K562 (cell line): ENCODE results near the gene TMEM107. TPM values are rescaled to one million over a fixed set of nuclear protein-coding genes. Genes with fewer than 3 reads are reported as not detected.

ENCODE experiments used
- AFF4 ChIP-seq: sonication (generic); formaldehyde crosslinking; IDR thresholded peaks from 2 replicates; pipeline ENCODE4 v1.8.0; 2023; ENCODE audit warnings: mild to moderate bottlenecking, missing genetic modification reagents
- ATF1 ChIP-seq, 2 experiments: fragments of 450-650 bp in 1 of 2; IDR thresholded peaks; 2 replicates each; pipeline ENCODE4 v1.6.1; 2016; ENCODE audit warnings: missing compliant biosample characterization in 1 of 2, missing genetic modification characterization in 1 of 2
- CHAMP1 ChIP-seq: fragments of 450-650 bp; IDR thresholded peaks from 2 replicates; pipeline ENCODE4 v1.6.1; 2016; ENCODE audit warnings: mild to moderate bottlenecking
- EP300 ChIP-seq: IDR thresholded peaks from 2 replicates; pipeline ENCODE4 v1.6.1; 2012; ENCODE audit warnings: low read length, improper control_type of control experiment
- FOSL1 ChIP-seq: fragments of 200-800 bp; sonication (Bioruptor generic); conservative IDR thresholded peaks from 2 replicates; pipeline ENCODE4 v1.6.1; 2016; ENCODE audit warnings: missing genetic modification characterization, missing compliant biosample characterization
- NEUROD1 ChIP-seq: fragments of 150-350 bp; IDR thresholded peaks from 2 replicates; pipeline ENCODE4 v1.6.1; 2014; ENCODE audit warnings: borderline replicate concordance, low read length, low read depth; ENCODE audit not compliant: partially characterized antibody
- RBM14 ChIP-seq: fragments of 200-400 bp; formaldehyde crosslinking; IDR thresholded peaks from 2 replicates; pipeline ENCODE4 v1.6.1; 2018; ENCODE audit warnings: low read depth, mild to moderate bottlenecking, low read length, moderate library complexity, borderline replicate concordance; ENCODE audit not compliant: insufficient read depth
- RNF2 ChIP-seq: sonication (generic); IDR thresholded peaks from 2 replicates; pipeline ENCODE4 v1.6.1; 2016
- SAP30 ChIP-seq: fragments of 200-600 bp; sonication (generic); IDR thresholded peaks from 2 replicates; pipeline ENCODE4 v1.6.1; 2012; ENCODE audit warnings: borderline replicate concordance, low read depth, mild to moderate bottlenecking, moderate library complexity, low read length, control low read depth, inconsistent platforms; ENCODE audit not compliant: insufficient read depth, poor library complexity, severe bottlenecking
- SETDB1 ChIP-seq: IDR thresholded peaks from one replicate; pipeline ENCODE4 v1.6.1; 2012; ENCODE audit warnings: low read length, control low read depth, inconsistent platforms
- TFAM ChIP-seq: fragments of 250-450 bp; sonication (Bioruptor Pico); conservative IDR thresholded peaks from 2 replicates; pipeline ENCODE4 v1.5.0; 2021; ENCODE audit warnings: mild to moderate bottlenecking, moderate library complexity
- ZNF408 ChIP-seq: fragments of 250-450 bp; sonication (Bioruptor Pico); IDR thresholded peaks from 2 replicates; pipeline ENCODE4 v1.4.0; 2020; ENCODE audit warnings: low read depth, mild to moderate bottlenecking, moderate library complexity
- polyA plus RNA-seq, 8 experiments: library from polyadenylated mRNA; depleted of rRNA in 4 of 8; stranded (reverse) in 5 of 8; unstranded in 3 of 8; fragments of >200 nt; fragmentation: Nextera tagmentation in 2 of 8; fragmentation: Illumina TruSeq in 1 of 8; extraction: Ambion mirVana in 2 of 8; extraction: Trizol in 1 of 8; gene quantifications; 2 replicates each; pipeline versions ENCODE4 v1.2.1 to v1.2.3, GENCODE V29; 2011 to 2014; ENCODE audit warnings: inconsistent platforms in 1 of 8, missing spikeins in 1 of 8
- total RNA-seq, 7 experiments: library from RNA; depleted of rRNA in 6 of 7; stranded (reverse); fragments of >200 nt in 6 of 7; fragmentation: Illumina TruSeq in 2 of 7; extraction: Trizol in 2 of 7; gene quantifications; 2 replicates each; pipeline versions ENCODE4 v1.2.1 to v1.2.3, GENCODE V29; 2011 to 2021; ENCODE audit warnings: low replicate concordance in 1 of 7
- TF ChIP-seq, protein P1 (sequence below): sonication (generic); formaldehyde crosslinking; IDR thresholded peaks from 2 replicates; pipeline ENCODE4 v1.8.1; 2023; ENCODE audit warnings: mild to moderate bottlenecking, missing genetic modification reagents
- TF ChIP-seq, protein P2 (sequence below): fragments of 250-450 bp; sonication (Bioruptor Pico); IDR thresholded peaks from 2 replicates; pipeline ENCODE4 v1.4.0; 2020
- TF ChIP-seq, protein P3 (sequence below), 2 experiments: fragments of 250-450 bp in 1 of 2; fragments of 450-650 bp in 1 of 2; sonication (Bioruptor Pico) in 1 of 2; IDR thresholded peaks; 2 replicates each; pipeline versions ENCODE4 v1.6.1 to v1.8.0; 2016 to 2021; ENCODE audit warnings: mild to moderate bottlenecking in 2 of 2, moderate library complexity in 2 of 2, missing compliant biosample characterization in 1 of 2, missing genetic modification characterization in 1 of 2

Gene TMEM107
- total and polyA plus RNA-seq, 9 of the 15 experiments (the other 6 are each of a cell fraction or from before 2014, with no cell fraction given), result 7.1 to 26.2 (median 16.9) TPM

- TF ChIP-seq CHAMP1 (no peak), NEUROD1 (no peak), RNF2 (peak; percentile 55; the same call in 1 of the 2 replicates), SETDB1 (no peak), FOSL1 (tag) (peak; percentile 12; the same call in 1 of the 2 replicates), EP300 (peak; percentile 62), ATF1 (CRISPR knock-in tag; IDR thresholded peaks at IDR 0.05) (no peak), ATF1 (tag; IDR thresholded peaks at IDR 0.05) (peak; percentile 35; the same call in 1 of the 2 replicates), TFAM (CRISPR knock-in tag) (no peak), SAP30 (peak; percentile 34), ZNF408 (no peak), RBM14 (no peak), AFF4 (CRISPR knock-in tag) (peak; percentile 51; the same call in 1 of the 2 replicates)
- TF ChIP-seq, protein P1, sequence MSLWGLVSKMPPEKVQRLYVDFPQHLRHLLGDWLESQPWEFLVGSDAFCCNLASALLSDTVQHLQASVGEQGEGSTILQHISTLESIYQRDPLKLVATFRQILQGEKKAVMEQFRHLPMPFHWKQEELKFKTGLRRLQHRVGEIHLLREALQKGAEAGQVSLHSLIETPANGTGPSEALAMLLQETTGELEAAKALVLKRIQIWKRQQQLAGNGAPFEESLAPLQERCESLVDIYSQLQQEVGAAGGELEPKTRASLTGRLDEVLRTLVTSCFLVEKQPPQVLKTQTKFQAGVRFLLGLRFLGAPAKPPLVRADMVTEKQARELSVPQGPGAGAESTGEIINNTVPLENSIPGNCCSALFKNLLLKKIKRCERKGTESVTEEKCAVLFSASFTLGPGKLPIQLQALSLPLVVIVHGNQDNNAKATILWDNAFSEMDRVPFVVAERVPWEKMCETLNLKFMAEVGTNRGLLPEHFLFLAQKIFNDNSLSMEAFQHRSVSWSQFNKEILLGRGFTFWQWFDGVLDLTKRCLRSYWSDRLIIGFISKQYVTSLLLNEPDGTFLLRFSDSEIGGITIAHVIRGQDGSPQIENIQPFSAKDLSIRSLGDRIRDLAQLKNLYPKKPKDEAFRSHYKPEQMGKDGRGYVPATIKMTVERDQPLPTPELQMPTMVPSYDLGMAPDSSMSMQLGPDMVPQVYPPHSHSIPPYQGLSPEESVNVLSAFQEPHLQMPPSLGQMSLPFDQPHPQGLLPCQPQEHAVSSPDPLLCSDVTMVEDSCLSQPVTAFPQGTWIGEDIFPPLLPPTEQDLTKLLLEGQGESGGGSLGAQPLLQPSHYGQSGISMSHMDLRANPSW (CRISPR knock-in tag), result no peak
- TF ChIP-seq, protein P2, sequence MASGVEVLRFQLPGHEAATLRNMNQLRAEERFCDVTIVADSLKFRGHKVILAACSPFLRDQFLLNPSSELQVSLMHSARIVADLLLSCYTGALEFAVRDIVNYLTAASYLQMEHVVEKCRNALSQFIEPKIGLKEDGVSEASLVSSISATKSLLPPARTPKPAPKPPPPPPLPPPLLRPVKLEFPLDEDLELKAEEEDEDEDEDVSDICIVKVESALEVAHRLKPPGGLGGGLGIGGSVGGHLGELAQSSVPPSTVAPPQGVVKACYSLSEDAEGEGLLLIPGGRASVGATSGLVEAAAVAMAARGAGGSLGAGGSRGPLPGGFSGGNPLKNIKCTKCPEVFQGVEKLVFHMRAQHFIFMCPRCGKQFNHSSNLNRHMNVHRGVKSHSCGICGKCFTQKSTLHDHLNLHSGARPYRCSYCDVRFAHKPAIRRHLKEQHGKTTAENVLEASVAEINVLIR (CRISPR knock-in tag), result no peak
- TF ChIP-seq, protein P3, sequence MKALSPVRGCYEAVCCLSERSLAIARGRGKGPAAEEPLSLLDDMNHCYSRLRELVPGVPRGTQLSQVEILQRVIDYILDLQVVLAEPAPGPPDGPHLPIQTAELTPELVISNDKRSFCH (CRISPR knock-in tag; IDR thresholded peaks at IDR 0.05), result no peak
- TF ChIP-seq, protein P3 (tag; IDR thresholded peaks at IDR 0.05), result no peak
These were observed 11.5 kb upstream of the TMEM107 start (continued) for GRCh38 chr17:8187517-8188262.
